AG20443 (cell line): Measurements from ENCODE around the gene RPLP2.

Experiments used
- DNase-seq: peaks from one replicate; pipeline ENCODE4 v3.0.0; 2012; ENCODE audit warnings: low spot score, mixed read lengths

Gene RPLP2

GRCh38 chr11:791658-792534, 17.9 kb upstream of the RPLP2 start:
- no peak for DNase-seq

GRCh38 chr11:792535-792821, 17.3 kb upstream of the RPLP2 start:
- no peak for DNase-seq

GRCh38 chr11:792873-793272, 16.9 kb upstream of the RPLP2 start:
- no peak for DNase-seq

GRCh38 chr11:793556-793955, 16.2 kb upstream of the RPLP2 start:
- DNase-seq, result no peak

- DNase-seq, result no peak
Observed at GRCh38 chr11:794013-794765, 15.6 kb upstream of the RPLP2 start.

GRCh38 chr11:794766-795633, 14.8 kb upstream of the RPLP2 start:
- peak; percentile 53 for DNase-seq

GRCh38 chr11:795634-796564, 13.9 kb upstream of the RPLP2 start:
- peak; percentile 92 for DNase-seq

- no peak for DNase-seq
Observed at GRCh38 chr11:796565-797295, 13.0 kb upstream of the RPLP2 start.

- peak; percentile 85 for DNase-seq
Observed at GRCh38 chr11:797296-798092, 12.3 kb upstream of the RPLP2 start.

GRCh38 chr11:798093-798713, 11.6 kb upstream of the RPLP2 start, which contains the start of gene SLC25A22:
Gene SLC25A22 (minus strand): TSS chr11:798281. CDS start chr11:795006, 3,275 bp downstream.
- peak; percentile 94 for DNase-seq

- no peak for DNase-seq
Observed at GRCh38 chr11:799641-800316, 10.0 kb upstream of the RPLP2 start.

- no peak for DNase-seq
Observed at GRCh38 chr11:800473-800872, 9.3 kb upstream of the RPLP2 start.

- no peak for DNase-seq
Observed at GRCh38 chr11:801097-801780, 8.5 kb upstream of the RPLP2 start.

- no peak for DNase-seq
Observed at GRCh38 chr11:802018-802617, 7.6 kb upstream of the RPLP2 start.

GRCh38 chr11:802693-803466, 6.9 kb upstream of the RPLP2 start:
- no peak for DNase-seq

- no peak for DNase-seq
Observed at GRCh38 chr11:803467-803742, 6.4 kb upstream of the RPLP2 start.
